ENCODE data around the gene MAGIX. TPM values are rescaled to one million over a fixed set of nuclear protein-coding genes. Genes with fewer than 3 reads are reported as not detected.

The MAGIX gene
- total RNA-seq, 2 experiments from 2014 or later, result 0.89 to 0.93 TPM

DNA sequence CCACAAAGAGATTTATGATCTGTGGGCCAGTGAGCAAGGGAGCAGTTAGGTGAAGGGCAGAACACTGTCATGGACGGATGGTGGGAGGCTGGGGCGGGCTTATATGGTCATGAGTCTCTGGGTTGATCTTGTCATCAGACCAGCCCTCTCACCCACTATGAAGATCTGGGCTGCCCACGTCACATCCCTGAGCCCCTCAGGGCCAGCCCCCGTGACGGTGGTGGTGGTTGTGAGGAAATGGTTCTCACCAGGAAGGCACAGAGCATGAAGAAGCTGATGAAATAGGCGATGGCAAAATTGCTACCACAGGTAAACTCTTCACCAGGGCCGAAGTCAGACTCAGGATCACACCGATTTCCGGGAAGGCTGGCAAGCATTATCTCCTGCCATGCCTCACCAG is 48.5 kb downstream of the MAGIX start:
- Histone ChIP-seq H3K4me1 (ENCODE audit: insufficient read depth, low read length) (no peaks in the 10 kb centered on the region), H3K4me3 (ENCODE audit: low read length) (no peak overlapping the region), H3K27me3 (ENCODE audit: control insufficient read depth in 1 of 2, insufficient read depth in 2 of 2, low read length in 2 of 2) (no peaks in the 10 kb centered on the region), H3K27ac (ENCODE audit: low read depth in 1 of 2, low read length in 2 of 2) (no peak overlapping the region), H3K36me3 (ENCODE audit: insufficient read depth, low read length) (no peaks in the 10 kb centered on the region), H3K9me3 (ENCODE audit: control insufficient read depth in 1 of 2, insufficient read depth in 1 of 2, low read length in 2 of 2) (no peaks in the 10 kb centered on the region)
- Mint-ChIP-seq H3K9me3 (no peaks in the 10 kb centered on the region), H3K4me1 (ENCODE audit: low read depth) (no peaks in the 10 kb centered on the region), H3K27me3 (no peaks in the 10 kb centered on the region), H3K27ac (no peak overlapping the region), H3K36me3 (ENCODE audit: low read depth) (no peaks in the 10 kb centered on the region), H3K4me3 (no peak overlapping the region)
- CTCF ChIA-PET, result no interaction called here
- intact Hi-C loops (cut with DNase I, micrococcal nuclease), result no loop called here
- POLR2A ChIA-PET, result no interaction called here
- TF ChIP-seq, protein P1, sequence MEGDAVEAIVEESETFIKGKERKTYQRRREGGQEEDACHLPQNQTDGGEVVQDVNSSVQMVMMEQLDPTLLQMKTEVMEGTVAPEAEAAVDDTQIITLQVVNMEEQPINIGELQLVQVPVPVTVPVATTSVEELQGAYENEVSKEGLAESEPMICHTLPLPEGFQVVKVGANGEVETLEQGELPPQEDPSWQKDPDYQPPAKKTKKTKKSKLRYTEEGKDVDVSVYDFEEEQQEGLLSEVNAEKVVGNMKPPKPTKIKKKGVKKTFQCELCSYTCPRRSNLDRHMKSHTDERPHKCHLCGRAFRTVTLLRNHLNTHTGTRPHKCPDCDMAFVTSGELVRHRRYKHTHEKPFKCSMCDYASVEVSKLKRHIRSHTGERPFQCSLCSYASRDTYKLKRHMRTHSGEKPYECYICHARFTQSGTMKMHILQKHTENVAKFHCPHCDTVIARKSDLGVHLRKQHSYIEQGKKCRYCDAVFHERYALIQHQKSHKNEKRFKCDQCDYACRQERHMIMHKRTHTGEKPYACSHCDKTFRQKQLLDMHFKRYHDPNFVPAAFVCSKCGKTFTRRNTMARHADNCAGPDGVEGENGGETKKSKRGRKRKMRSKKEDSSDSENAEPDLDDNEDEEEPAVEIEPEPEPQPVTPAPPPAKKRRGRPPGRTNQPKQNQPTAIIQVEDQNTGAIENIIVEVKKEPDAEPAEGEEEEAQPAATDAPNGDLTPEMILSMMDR (IDR thresholded peaks at IDR 0.05), result no peak
- no peak for ATAC-seq (ENCODE audit: poor library complexity)
- DNase-seq, result no peak

DNA sequence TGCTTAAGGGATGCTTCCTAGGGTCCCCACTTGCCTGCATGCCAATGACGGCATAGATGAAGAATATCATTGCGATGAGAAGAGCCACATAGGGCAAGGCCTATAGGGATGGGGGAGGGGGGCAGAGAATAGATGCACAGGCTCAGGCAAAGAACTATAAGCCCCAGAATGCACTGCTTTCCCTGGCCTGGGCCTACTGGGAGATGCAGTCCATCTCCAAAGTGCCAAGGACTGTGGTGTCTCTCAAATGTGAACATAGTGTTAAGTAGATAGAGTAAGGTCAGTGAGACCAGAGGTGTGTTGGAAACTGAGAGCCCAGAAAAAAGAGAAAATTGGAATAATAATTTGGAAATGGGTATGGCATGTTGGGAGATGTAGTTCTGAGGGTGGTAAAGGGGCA is 49.7 kb downstream of the MAGIX start:
- H3K27me3 Mint-ChIP-seq, result no peaks in the 10 kb centered on the region
- H3K27ac Mint-ChIP-seq, result no peak overlapping the region
- DNase-seq, result no peak
- H3K36me3 ChIP-seq (ENCODE audit: insufficient read depth, low read length), result no peaks in the 10 kb centered on the region
- no peaks in the 10 kb centered on the region for H3K27me3 ChIP-seq (ENCODE audit: control insufficient read depth in 1 of 2, insufficient read depth in 2 of 2, low read length in 2 of 2)
- H3K4me1 Mint-ChIP-seq (ENCODE audit: low read depth), result no peaks in the 10 kb centered on the region
- H3K9me3 Mint-ChIP-seq, result no peaks in the 10 kb centered on the region
- no peaks in the 10 kb centered on the region for H3K4me1 ChIP-seq (ENCODE audit: insufficient read depth, low read length)
- no peaks in the 10 kb centered on the region for H3K36me3 Mint-ChIP-seq (ENCODE audit: low read depth)
- ATAC-seq (ENCODE audit: poor library complexity), result no peak
- H3K4me3 ChIP-seq (ENCODE audit: low read length), result no peak overlapping the region
- intact Hi-C loops (cut with DNase I, micrococcal nuclease), result no loop called here
- ChIA-PET CTCF (no interaction called here), POLR2A (no interaction called here)
- H3K9me3 ChIP-seq (ENCODE audit: control insufficient read depth in 1 of 2, insufficient read depth in 1 of 2, low read length in 2 of 2), result no peaks in the 10 kb centered on the region
- no peak overlapping the region for H3K4me3 Mint-ChIP-seq
- TF ChIP-seq, protein P1 (IDR thresholded peaks at IDR 0.05), result no peak
- H3K27ac ChIP-seq (ENCODE audit: low read depth in 1 of 2, low read length in 2 of 2), result no peak overlapping the region

DNA sequence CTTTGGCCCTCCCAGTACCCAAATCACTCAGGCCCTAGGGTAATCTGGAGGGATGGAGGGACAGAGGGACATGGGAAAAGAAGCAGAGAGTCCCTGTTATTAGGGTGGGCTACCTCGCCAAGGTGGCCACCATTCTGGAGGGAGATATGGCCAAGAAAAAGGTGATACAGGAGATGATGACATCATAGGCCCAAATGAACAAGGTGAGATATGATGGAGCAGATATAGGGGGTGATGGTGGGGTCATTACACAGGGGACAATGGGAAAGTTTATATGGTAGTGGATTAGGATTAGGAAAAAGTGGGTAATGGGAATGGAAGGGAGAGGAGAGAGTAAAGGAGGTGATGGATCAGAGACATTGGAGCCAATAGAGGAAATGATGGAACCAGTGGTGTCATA is 50.3 kb downstream of the MAGIX start:
- Mint-ChIP-seq H3K4me1 (ENCODE audit: low read depth) (no peaks in the 10 kb centered on the region), H3K4me3 (no peak overlapping the region), H3K36me3 (ENCODE audit: low read depth) (no peaks in the 10 kb centered on the region), H3K27me3 (no peaks in the 10 kb centered on the region), H3K27ac (no peak overlapping the region), H3K9me3 (no peaks in the 10 kb centered on the region)
- intact Hi-C loops (cut with DNase I, micrococcal nuclease), result no loop called here
- H3K4me3 ChIP-seq (ENCODE audit: low read length), result no peak overlapping the region
- H3K27ac ChIP-seq (ENCODE audit: low read depth in 1 of 2, low read length in 2 of 2), result no peak overlapping the region
- ChIA-PET POLR2A (no interaction called here), CTCF (no interaction called here)
- H3K9me3 ChIP-seq (ENCODE audit: control insufficient read depth in 1 of 2, insufficient read depth in 1 of 2, low read length in 2 of 2), result no peaks in the 10 kb centered on the region
- no peaks in the 10 kb centered on the region for H3K36me3 ChIP-seq (ENCODE audit: insufficient read depth, low read length)
- TF ChIP-seq, protein P1 (IDR thresholded peaks at IDR 0.05), result no peak
- H3K4me1 ChIP-seq (ENCODE audit: insufficient read depth, low read length), result no peaks in the 10 kb centered on the region
- ATAC-seq (ENCODE audit: poor library complexity), result no peak
- no peaks in the 10 kb centered on the region for H3K27me3 ChIP-seq (ENCODE audit: control insufficient read depth in 1 of 2, insufficient read depth in 2 of 2, low read length in 2 of 2)
- DNase-seq, result no peak

All from CD4-positive, alpha-beta T cell (primary cell).